Right cardiac atrium (tissue), 5 donors: ENCODE results near the gene ANP32E. TPM values are rescaled to one million over a fixed set of nuclear protein-coding genes. Genes with fewer than 3 reads are reported as not detected.
A peak's percentile ranks its signal among the peaks of the same experiment; 100 is the strongest.
"Not testable (repeated sequence)": the region's sequence is repeated elsewhere in the genome, so short reads cannot be mapped to it uniquely, and the experiment has no call there.

Experiments used
- ATAC-seq, 2 donors: fragments of 200-7000 bp; cut with Tn5 transposase; one replicate each; pipeline versions ENCODE4 v1.8.0 to v1.9.1; 2020; ENCODE audit warnings: moderate library complexity in 2 of 2, mild to moderate bottlenecking in 1 of 2
- DNase-seq, 3 donors: peaks; one replicate each; pipeline ENCODE4 v3.0.0-alpha.2; 2020
- H3K27ac ChIP-seq: one replicate; pipeline ENCODE4 v1.5.1; 2013; ENCODE audit warnings: mild to moderate bottlenecking, low read length, control low read depth, moderate library complexity
- H3K27me3 ChIP-seq: one replicate; pipeline ENCODE4 v1.6.1; 2013; ENCODE audit not compliant: control insufficient read depth, insufficient read depth
- H3K4me1 ChIP-seq: one replicate; pipeline ENCODE4 v1.6.1; 2013; ENCODE audit warnings: low read length; ENCODE audit not compliant: control insufficient read depth, insufficient read depth
- H3K4me3 ChIP-seq: one replicate; pipeline ENCODE4 v1.5.1; 2013; ENCODE audit warnings: low read length, control low read depth
- H3K9me3 ChIP-seq: one replicate; pipeline ENCODE4 v1.6.1; 2013; ENCODE audit warnings: low read length; ENCODE audit not compliant: control insufficient read depth
- WGBS: extraction: QIAGEN DNeasy Blood & Tissue Kit; methylation state at CpG from one replicate; pipeline ENCODE4 v1.1.7; 2013; 5-methylcytosine and 5-hydroxymethylcytosine counted together
- intact Hi-C, 4 donors: fragments of 100-400 bp; cut with DNase I; formaldehyde crosslinking; loops; one replicate each; pipeline versions ENCODE4 v1.11.0 to v1.14.0; 2022 to 2023
- polyA plus RNA-seq: library from polyadenylated mRNA; stranded (reverse); fragments of 200-250 nt; gene quantifications from one replicate; pipeline ENCODE4 v1.2.3, GENCODE V29; 2013
- total RNA-seq, 4 donors: library from RNA; stranded (reverse); fragmentation: NEBNext Ultra II Directional; extraction: Animal tissue kit (Norgen Biotek cat#: 25700); gene quantifications; one replicate each; pipeline ENCODE4 v1.2.1, GENCODE V29; 2021
- donor health status: healthy with polysubstance abuse.
- donor health status: DM: no; HTN: yes; CAD: no.
- donor health status: DM: no; HTN: no; CAD: no.
- donor health status: DM: no; HTN: yes; CAD: no; lungs with severe emphysema.
- donor health status: DM: yes; HTN: yes; CAD: no.

The ANP32E gene
- total and polyA plus RNA-seq, 5 donors, result 23.7 to 36.3 (median 28.2) TPM

DNA sequence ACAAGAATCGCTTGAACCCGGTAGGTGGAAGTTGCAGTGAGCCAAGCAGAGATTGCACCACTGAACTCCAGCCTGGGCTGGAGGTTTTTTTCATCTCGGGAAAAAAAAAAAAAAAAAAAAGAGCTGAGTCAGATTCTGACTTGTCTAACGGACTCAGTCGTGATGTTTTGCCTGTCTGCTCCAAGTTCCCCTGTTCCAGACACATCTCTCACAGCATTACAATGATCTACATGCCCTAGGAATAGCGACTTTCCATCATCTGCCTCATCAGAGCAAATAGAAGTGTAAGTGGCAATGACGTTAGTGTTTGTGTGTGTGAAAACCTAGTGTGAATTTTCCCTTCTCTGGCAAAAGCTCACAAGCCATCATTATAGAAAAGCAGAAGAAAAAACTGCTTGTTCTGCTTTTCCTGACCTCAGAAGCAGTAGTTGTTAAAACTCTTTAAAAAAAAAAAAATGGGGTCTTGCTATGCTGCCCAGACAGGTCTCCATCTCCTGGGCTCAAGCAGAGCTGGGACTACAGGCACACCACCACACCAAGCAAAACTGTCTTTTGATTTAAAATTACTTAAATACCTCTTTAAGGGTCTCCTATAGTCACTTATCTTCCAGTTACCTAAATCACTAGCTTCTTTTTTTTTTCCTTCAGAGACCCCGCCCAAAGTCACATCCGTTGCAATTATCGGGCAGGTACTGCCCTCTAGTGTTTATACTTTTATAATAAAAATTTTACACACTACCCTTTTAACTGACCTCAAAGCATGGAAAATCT is 48.9 kb downstream of the ANP32E start:
- DNase-seq (peak in 1 of 3 donors; percentile 59), ATAC-seq (peak; percentile 63 to 77)
- Histone ChIP-seq H3K27me3 (no peaks in the 10 kb centered on the region), H3K4me3 (no peak overlapping the region), H3K4me1 (no peaks in the 10 kb centered on the region), H3K9me3 (peaks cover 3% of the 10 kb centered on the region), H3K27ac (no peak overlapping the region)
- intact Hi-C loops, result loop anchor here in 1 of 4 donors (5.0 kb wide), 1 partner anchor 115 kb away; no protein-coding TSS in a partner anchor
- 29% methylated on average over 10 of the region's 10 CpGs for WGBS

DNA sequence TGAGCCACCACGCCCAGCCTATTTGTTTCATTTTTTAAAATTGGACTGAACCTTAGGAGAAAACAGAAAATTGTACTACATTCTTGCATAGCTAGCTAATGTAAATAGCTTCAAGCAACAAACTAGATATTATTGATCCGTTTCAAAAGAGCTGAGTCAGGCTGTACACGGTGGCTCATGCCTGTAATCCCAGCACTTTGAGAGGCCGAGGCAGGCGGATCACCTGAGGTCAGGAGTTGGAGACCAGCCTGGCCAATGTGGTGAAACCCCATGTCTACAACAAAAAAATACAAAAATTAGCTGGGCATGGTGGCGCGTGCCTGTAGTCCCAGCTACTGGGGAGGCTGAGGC is 49.5 kb downstream of the ANP32E start:
- WGBS, result 87% methylated on average over 7 of the region's 7 CpGs
- DNase-seq, H3K27ac ChIP-seq, H3K27me3 ChIP-seq, H3K4me1 ChIP-seq, H3K9me3 ChIP-seq, ATAC-seq, H3K4me3 ChIP-seq: not testable (repeated sequence)
- intact Hi-C loops, result loop anchor here in 1 of 4 donors (5.0 kb wide), 1 partner anchor 114 kb away; no protein-coding TSS in a partner anchor

DNA sequence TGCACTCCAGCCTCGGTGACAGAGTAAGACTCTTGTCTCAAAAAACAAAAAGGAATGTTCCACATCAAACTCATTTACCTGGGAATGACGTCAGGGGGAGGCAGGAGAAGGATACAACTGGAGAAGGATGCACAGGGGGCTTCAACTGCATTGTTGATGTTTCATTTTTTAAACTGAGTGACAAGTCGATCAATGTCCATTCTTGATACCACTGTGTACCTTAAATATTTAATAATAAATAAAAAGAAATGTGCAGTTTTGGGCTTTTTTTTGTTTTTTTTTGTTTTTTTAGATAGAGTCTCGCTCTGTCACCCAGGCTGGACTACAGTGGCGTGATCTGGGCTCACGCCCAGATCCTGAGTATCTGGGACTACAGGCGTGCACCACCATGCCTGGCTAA is 50.4 kb downstream of the ANP32E start:
- intact Hi-C loops, result loop anchor here in 1 of 4 donors (5.0 kb wide), 1 partner anchor 113 kb away; no protein-coding TSS in a partner anchor
- DNase-seq (no peak), ATAC-seq (no peak)
- Histone ChIP-seq H3K9me3 (no peaks in the 10 kb centered on the region), H3K27me3 (no peaks in the 10 kb centered on the region), H3K27ac (no peak overlapping the region), H3K4me1 (no peaks in the 10 kb centered on the region), H3K4me3 (no peak overlapping the region)
- 90% methylated on average over 7 of the region's 7 CpGs for WGBS

- H3K4me1 ChIP-seq, result no peaks in the 10 kb centered on the region
- DNase-seq, result no peak
Observed at GRCh38 chr1:150183061-150183460, 52.9 kb downstream of the ANP32E start.

DNA sequence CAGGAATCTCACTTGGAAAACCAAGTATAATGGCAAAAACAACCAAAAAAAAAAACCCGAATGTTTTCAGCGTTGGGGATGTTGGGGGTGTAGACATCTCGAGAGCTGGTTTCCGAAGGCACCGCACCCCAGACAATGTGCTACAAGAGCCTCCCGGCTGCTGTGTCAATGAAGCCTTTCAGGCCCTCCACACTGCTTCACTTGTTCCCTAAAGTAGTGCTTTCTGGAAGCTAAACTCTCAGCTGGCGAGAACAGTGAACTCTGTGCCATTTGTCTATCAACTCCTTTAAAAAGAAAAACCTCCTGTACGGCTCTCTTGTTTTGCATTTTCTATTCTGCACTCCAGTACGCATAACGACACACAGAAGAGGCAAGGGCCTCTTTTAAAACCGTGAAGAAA is 53.7 kb downstream of the ANP32E start:
- DNase-seq (no peak), ATAC-seq (no peak)
- 85% methylated on average over 11 of the region's 11 CpGs for WGBS
- Histone ChIP-seq H3K4me1 (no peaks in the 10 kb centered on the region), H3K27me3 (no peaks in the 10 kb centered on the region), H3K27ac (no peak overlapping the region), H3K9me3 (no peaks in the 10 kb centered on the region), H3K4me3 (no peak overlapping the region)
- intact Hi-C loops, result no loop called here

More at GRCh38 chr1:150183061-150183460, 52.9 kb downstream of the ANP32E start:
- intact Hi-C loops, result no loop called here
- H3K4me3 ChIP-seq, result no peak overlapping the region
- no peak for ATAC-seq
- H3K9me3 ChIP-seq, result no peaks in the 10 kb centered on the region
- no peaks in the 10 kb centered on the region for H3K27me3 ChIP-seq
- WGBS, result 80% methylated on average over 3 of the region's 3 CpGs
- no peak overlapping the region for H3K27ac ChIP-seq

DNA sequence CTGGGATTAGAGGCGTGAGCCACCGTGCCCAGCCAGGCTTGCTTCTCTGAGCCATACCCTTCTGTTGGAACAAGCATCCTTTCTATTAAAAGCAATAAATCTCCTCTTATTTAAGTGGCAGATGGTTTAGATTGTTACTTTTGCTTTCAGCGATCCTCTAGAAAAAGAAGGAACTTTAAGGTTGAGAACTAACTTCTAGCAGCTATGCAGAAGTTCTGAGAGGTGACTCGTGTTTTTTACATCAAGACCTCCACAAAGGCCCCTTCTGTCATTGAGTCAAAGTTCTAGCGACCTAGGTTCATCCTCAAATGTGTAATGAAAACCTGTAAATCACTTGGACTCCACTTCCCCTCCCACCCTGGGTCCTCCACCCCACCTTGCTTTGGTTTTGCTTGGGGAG is 55.4 kb downstream of the ANP32E start:
- Histone ChIP-seq H3K27ac (no peak overlapping the region), H3K27me3 (no peaks in the 10 kb centered on the region), H3K4me3 (no peak overlapping the region), H3K4me1 (no peaks in the 10 kb centered on the region), H3K9me3 (no peaks in the 10 kb centered on the region)
- WGBS, result 64% methylated on average over 5 of the region's 5 CpGs
- ATAC-seq (no peak), DNase-seq (no peak)
- intact Hi-C loops, result no loop called here

- WGBS, result 93% methylated on average over 7 of the region's 7 CpGs
- no peaks in the 10 kb centered on the region for H3K27me3 ChIP-seq
- no peaks in the 10 kb centered on the region for H3K9me3 ChIP-seq
- H3K4me3 ChIP-seq, result no peak overlapping the region
- DNase-seq, result no peak
- ATAC-seq, result no peak
- no peak overlapping the region for H3K27ac ChIP-seq
- intact Hi-C loops, result no loop called here
- H3K4me1 ChIP-seq, result no peaks in the 10 kb centered on the region
Observed at GRCh38 chr1:150179867-150180266, 56.0 kb downstream of the ANP32E start.

- no peak for DNase-seq
- Histone ChIP-seq H3K27me3 (no peaks in the 10 kb centered on the region), H3K9me3 (no peaks in the 10 kb centered on the region), H3K27ac (no peak overlapping the region), H3K4me1 (no peaks in the 10 kb centered on the region), H3K4me3 (no peak overlapping the region)
- ATAC-seq, result no peak
- intact Hi-C loops, result no loop called here
Observed at GRCh38 chr1:150178548-150178947, 57.4 kb downstream of the ANP32E start.

- Histone ChIP-seq H3K9me3 (no peaks in the 10 kb centered on the region), H3K27ac (no peak overlapping the region), H3K4me3 (no peak overlapping the region), H3K27me3 (no peaks in the 10 kb centered on the region), H3K4me1 (no peaks in the 10 kb centered on the region)
- ATAC-seq (no peak), DNase-seq (no peak)
- WGBS, result 78% methylated on average over 3 of the region's 3 CpGs
- intact Hi-C loops, result no loop called here
Observed at GRCh38 chr1:150176593-150176992, 59.3 kb downstream of the ANP32E start.

GRCh38 chr1:150173141-150173585 is 62.7 kb downstream of the ANP32E start:
- Histone ChIP-seq H3K4me1 (no peaks in the 10 kb centered on the region), H3K27ac (no peak overlapping the region), H3K27me3 (no peaks in the 10 kb centered on the region), H3K4me3 (no peak overlapping the region), H3K9me3 (no peaks in the 10 kb centered on the region)
- intact Hi-C loops, result no loop called here
- 69% methylated on average over 7 of the region's 7 CpGs for WGBS
- DNase-seq (no peak), ATAC-seq (no peak)

GRCh38 chr1:150171801-150172200 is 64.1 kb downstream of the ANP32E start:
- intact Hi-C loops, result no loop called here
- DNase-seq (no peak), ATAC-seq (no peak)
- WGBS, result 81% methylated on average over 2 of the region's 2 CpGs
- Histone ChIP-seq H3K4me3 (no peak overlapping the region), H3K27ac (no peak overlapping the region), H3K27me3 (no peaks in the 10 kb centered on the region), H3K4me1 (no peaks in the 10 kb centered on the region), H3K9me3 (no peaks in the 10 kb centered on the region)
